ENCODE measurements around the gene NECTIN4. TPM values are rescaled to one million over a fixed set of nuclear protein-coding genes. Genes with fewer than 3 reads are reported as not detected.

The NECTIN4 gene
- total and polyA plus RNA-seq, 2 of the 13 experiments (the other 11 are each of a cell fraction or from before 2014, with no cell fraction given) = 5.9 to 12.4 TPM

GRCh38 chr1:161082483-161082882, 6.9 kb downstream of the NECTIN4 start:
- Histone ChIP-seq H3K9me3 (ENCODE audit: low read length) (no peaks in the 10 kb centered on the region), H3K4me2 (ENCODE audit: low read depth, low read length) (no peak overlapping the region), H4K20me1 (ENCODE audit: insufficient read depth, low read length) (no peaks in the 10 kb centered on the region), H3K27ac (ENCODE audit: extremely low read length, insufficient read depth, low read length) (no peak overlapping the region), H3K27me3 (ENCODE audit: control insufficient read depth in 1 of 2, insufficient read depth in 2 of 2, low read length in 2 of 2) (peaks cover 0 to 12% of the 10 kb centered on the region in 2 experiments; a peak in 1 of 5 replicates), H3K9ac (ENCODE audit: insufficient read depth, low read depth, low read length) (no peak overlapping the region), H3K36me3 (replicated peaks in 1 of 2; ENCODE audit: control insufficient read depth in 1 of 2, insufficient read depth in 2 of 2, low read length in 2 of 2) (no peaks in the 10 kb centered on the region), H2AFZ (ENCODE audit: low read length) (no peak overlapping the region), H3K4me1 (ENCODE audit: insufficient read depth, low read length) (peaks cover 40% of the 10 kb centered on the region), H3K79me2 (ENCODE audit: insufficient read depth, low read length) (no peaks in the 10 kb centered on the region), H3K4me3 (replicated peaks in 1 of 3; ENCODE audit: insufficient read depth in 1 of 3, low read depth in 2 of 3, low read length in 3 of 3) (no peak overlapping the region)
- ChIA-PET POLR2A (no interaction called here), CTCF (ENCODE audit: low intra/inter-chr PET ratio, low total read pairs) (no interaction called here)
- TF ChIP-seq PITX1 (CRISPR knock-in tag; IDR thresholded peaks at IDR 0.05) (no peak), ZNF652 (CRISPR knock-in tag; IDR thresholded peaks at IDR 0.05; ENCODE audit: borderline replicate concordance, low read depth) (no peak), KDM6A (CRISPR knock-in tag; IDR thresholded peaks at IDR 0.05; ENCODE audit: low read depth) (no peak), SMARCE1 (IDR thresholded peaks at IDR 0.05; ENCODE audit: borderline replicate concordance) (no peak), HNRNPL (IDR thresholded peaks at IDR 0.05; ENCODE audit: low read depth, low read length) (no peak), NFIC (IDR thresholded peaks at IDR 0.05; ENCODE audit: low read length) (no peak), GABPA (IDR thresholded peaks at IDR 0.05; ENCODE audit: low read depth, low read length) (no peak), GABPA (CRISPR knock-in tag; IDR thresholded peaks at IDR 0.05; ENCODE audit: low read depth) (no peak), MED8 (CRISPR knock-in tag; IDR thresholded peaks at IDR 0.05; ENCODE audit: insufficient replicate concordance) (no peak), ZNF782 (CRISPR knock-in tag; IDR thresholded peaks at IDR 0.05; ENCODE audit: borderline replicate concordance) (no peak), POLR2G (IDR thresholded peaks at IDR 0.05; ENCODE audit: low read depth, low read length) (no peak), ZBTB25 (CRISPR knock-in tag; IDR thresholded peaks at IDR 0.05) (no peak)
- TF ChIP-seq, protein P1, sequence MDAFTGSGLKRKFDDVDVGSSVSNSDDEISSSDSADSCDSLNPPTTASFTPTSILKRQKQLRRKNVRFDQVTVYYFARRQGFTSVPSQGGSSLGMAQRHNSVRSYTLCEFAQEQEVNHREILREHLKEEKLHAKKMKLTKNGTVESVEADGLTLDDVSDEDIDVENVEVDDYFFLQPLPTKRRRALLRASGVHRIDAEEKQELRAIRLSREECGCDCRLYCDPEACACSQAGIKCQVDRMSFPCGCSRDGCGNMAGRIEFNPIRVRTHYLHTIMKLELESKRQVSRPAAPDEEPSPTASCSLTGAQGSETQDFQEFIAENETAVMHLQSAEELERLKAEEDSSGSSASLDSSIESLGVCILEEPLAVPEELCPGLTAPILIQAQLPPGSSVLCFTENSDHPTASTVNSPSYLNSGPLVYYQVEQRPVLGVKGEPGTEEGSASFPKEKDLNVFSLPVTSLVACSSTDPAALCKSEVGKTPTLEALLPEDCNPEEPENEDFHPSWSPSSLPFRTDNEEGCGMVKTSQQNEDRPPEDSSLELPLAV (CRISPR knock-in tag; conservative IDR thresholded peaks at IDR 0.05; ENCODE audit: low read depth) = no peak
- BruUV-seq (replicated peaks) = no TSS peak
- intact Hi-C loops (cut with micrococcal nuclease; ENCODE audit: unreplicated experiment) (no loop called here), in situ Hi-C loops (cut with HindIII; ENCODE audit: extremely low pct_ligation_motif_present, low pct_unique_long_range_greater_than_20kb) (no loop called here)
- ATAC-seq = no peak
- DNase-seq (ENCODE audit: low spot score) = no peak
- 21% methylated on average over 2 of the region's 2 CpGs for WGBS (ENCODE audit: low lambda C conversion rate)
- FAIRE-seq = no peak

Measured in HepG2 (cell line).